Esophagus muscularis mucosa (tissue), 3 donors: ENCODE results near the gene KRT78.

ENCODE experiments used
- POLR2A ChIP-seq: fragments of 450-650 bp; IDR thresholded peaks from one replicate; pipeline ENCODE4 v1.6.1; 2017; ENCODE audit warnings: antibody characterized with exemption, moderate library complexity, mild to moderate bottlenecking, low read depth
- POLR2AphosphoS5 ChIP-seq, 2 donors: sonication (generic); formaldehyde crosslinking; IDR thresholded peaks; one replicate each; pipeline ENCODE4 v1.6.1; 2017; ENCODE audit warnings: antibody characterized with exemption in 2 of 2
- TF ChIP-seq, protein P1 (sequence below), 3 experiments: fragments of 200-600 bp in 2 of 3; fragments of 450-650 bp in 1 of 3; sonication (generic) in 2 of 3; IDR thresholded peaks; one replicate each; pipeline ENCODE4 v1.5.1; 2017 to 2019; ENCODE audit warnings: antibody characterized with exemption in 3 of 3, mild to moderate bottlenecking in 2 of 3, moderate library complexity in 1 of 3

DNA sequence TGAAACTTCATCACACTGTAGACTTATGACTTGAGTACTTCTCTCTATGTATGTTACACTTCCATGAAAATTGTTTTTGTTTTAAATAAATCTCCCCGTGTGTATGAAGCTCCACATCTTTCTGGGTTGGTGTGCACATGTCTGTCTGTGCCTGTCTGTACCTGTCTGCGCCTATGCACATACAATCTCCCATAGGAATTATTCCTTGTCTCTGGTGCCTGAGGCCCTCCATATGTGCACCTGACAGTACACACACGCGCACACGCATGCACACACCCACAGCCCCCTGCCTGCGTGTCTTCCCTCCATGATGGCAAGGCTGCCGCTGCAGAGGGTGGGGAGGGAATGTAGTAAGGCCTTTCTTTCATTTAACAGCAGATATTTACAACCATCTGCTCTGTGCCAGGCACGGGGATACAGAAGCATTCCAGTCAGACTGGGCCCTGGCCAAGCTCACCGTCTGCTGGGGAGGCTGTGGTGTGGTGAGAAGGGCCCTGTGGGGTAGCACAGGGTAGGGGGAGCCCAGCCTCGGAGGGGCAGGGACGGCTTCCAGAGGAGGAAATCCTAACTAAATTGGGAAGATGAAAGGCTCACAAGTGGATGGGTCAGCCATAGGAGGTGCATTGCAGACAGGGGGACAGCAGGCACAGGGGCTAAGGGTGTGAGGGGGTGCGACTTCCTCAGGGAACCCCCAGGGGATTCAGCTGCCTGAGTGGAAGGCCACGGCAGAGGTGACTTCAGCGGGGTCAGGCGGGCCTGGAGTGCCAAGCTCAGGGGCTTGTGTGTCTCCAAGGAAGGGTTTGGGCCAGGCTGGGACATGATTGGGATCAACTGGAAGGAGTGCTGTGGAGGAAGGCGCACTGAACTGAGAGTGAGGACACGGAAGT, 30.0 kb upstream of the KRT78 start:
- TF ChIP-seq, protein P1, sequence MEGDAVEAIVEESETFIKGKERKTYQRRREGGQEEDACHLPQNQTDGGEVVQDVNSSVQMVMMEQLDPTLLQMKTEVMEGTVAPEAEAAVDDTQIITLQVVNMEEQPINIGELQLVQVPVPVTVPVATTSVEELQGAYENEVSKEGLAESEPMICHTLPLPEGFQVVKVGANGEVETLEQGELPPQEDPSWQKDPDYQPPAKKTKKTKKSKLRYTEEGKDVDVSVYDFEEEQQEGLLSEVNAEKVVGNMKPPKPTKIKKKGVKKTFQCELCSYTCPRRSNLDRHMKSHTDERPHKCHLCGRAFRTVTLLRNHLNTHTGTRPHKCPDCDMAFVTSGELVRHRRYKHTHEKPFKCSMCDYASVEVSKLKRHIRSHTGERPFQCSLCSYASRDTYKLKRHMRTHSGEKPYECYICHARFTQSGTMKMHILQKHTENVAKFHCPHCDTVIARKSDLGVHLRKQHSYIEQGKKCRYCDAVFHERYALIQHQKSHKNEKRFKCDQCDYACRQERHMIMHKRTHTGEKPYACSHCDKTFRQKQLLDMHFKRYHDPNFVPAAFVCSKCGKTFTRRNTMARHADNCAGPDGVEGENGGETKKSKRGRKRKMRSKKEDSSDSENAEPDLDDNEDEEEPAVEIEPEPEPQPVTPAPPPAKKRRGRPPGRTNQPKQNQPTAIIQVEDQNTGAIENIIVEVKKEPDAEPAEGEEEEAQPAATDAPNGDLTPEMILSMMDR (IDR thresholded peaks at IDR 0.05): no peak
- TF ChIP-seq POLR2A: no peak
- no peak for TF ChIP-seq POLR2AphosphoS5 (IDR thresholded peaks at IDR 0.05)
